ENCODE results near the gene KAZN.

Gene KAZN

GRCh38 chr1:14822996-14823395 lies 224.5 kb downstream of the KAZN start:
- H3K36me3 ChIP-seq (ENCODE audit: control insufficient read depth in 2 of 2, insufficient read depth in 1 of 2, low read length in 2 of 2) = no peaks in the 10 kb centered on the region
- ChIA-PET CTCF (no interaction called here), POLR2A (no interaction called here)
- no peak overlapping the region for H3K27ac ChIP-seq (ENCODE audit: extremely low read depth, low read depth, low read length)
- no peak overlapping the region for H3K4me3 ChIP-seq (ENCODE audit: low read depth, low read length)
- H3K9me3 ChIP-seq (ENCODE audit: control insufficient read depth, insufficient read depth, low read depth, low read length) = no peaks in the 10 kb centered on the region
- no peaks in the 10 kb centered on the region for H3K4me1 ChIP-seq (ENCODE audit: control insufficient read depth, insufficient read depth, low read length)
- TF ChIP-seq ZNF623 (tag by site-specific recombination; IDR thresholded peaks at IDR 0.05) (no peak), ZNF133 (tag by site-specific recombination; IDR thresholded peaks at IDR 0.05) (no peak), ZNF214 (tag by site-specific recombination; IDR thresholded peaks at IDR 0.05; ENCODE audit: borderline replicate concordance) (no peak), ZNF48 (tag by site-specific recombination; IDR thresholded peaks at IDR 0.05) (no peak), ZNF626 (tag by site-specific recombination; IDR thresholded peaks at IDR 0.05) (no peak), ZFP37 (tag by site-specific recombination; IDR thresholded peaks at IDR 0.05) (no peak), REPIN1 (tag by site-specific recombination; IDR thresholded peaks at IDR 0.05; ENCODE audit: low read depth) (no peak), ZNF175 (tag by site-specific recombination; IDR thresholded peaks at IDR 0.05) (no peak), ZNF473 (tag by site-specific recombination; IDR thresholded peaks at IDR 0.05) (no peak), ZNF398 (tag by site-specific recombination; IDR thresholded peaks at IDR 0.05) (no peak), TSHZ1 (tag by site-specific recombination; IDR thresholded peaks at IDR 0.05; ENCODE audit: borderline replicate concordance) (no peak), ZNF645 (tag by site-specific recombination; IDR thresholded peaks at IDR 0.05) (no peak), ZNF311 (tag by site-specific recombination; IDR thresholded peaks at IDR 0.05; ENCODE audit: borderline replicate concordance) (no peak)
- TF ChIP-seq, protein P1, sequence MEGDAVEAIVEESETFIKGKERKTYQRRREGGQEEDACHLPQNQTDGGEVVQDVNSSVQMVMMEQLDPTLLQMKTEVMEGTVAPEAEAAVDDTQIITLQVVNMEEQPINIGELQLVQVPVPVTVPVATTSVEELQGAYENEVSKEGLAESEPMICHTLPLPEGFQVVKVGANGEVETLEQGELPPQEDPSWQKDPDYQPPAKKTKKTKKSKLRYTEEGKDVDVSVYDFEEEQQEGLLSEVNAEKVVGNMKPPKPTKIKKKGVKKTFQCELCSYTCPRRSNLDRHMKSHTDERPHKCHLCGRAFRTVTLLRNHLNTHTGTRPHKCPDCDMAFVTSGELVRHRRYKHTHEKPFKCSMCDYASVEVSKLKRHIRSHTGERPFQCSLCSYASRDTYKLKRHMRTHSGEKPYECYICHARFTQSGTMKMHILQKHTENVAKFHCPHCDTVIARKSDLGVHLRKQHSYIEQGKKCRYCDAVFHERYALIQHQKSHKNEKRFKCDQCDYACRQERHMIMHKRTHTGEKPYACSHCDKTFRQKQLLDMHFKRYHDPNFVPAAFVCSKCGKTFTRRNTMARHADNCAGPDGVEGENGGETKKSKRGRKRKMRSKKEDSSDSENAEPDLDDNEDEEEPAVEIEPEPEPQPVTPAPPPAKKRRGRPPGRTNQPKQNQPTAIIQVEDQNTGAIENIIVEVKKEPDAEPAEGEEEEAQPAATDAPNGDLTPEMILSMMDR (tag by site-specific recombination; IDR thresholded peaks at IDR 0.05) = no peak
- TF ChIP-seq, protein P2, sequence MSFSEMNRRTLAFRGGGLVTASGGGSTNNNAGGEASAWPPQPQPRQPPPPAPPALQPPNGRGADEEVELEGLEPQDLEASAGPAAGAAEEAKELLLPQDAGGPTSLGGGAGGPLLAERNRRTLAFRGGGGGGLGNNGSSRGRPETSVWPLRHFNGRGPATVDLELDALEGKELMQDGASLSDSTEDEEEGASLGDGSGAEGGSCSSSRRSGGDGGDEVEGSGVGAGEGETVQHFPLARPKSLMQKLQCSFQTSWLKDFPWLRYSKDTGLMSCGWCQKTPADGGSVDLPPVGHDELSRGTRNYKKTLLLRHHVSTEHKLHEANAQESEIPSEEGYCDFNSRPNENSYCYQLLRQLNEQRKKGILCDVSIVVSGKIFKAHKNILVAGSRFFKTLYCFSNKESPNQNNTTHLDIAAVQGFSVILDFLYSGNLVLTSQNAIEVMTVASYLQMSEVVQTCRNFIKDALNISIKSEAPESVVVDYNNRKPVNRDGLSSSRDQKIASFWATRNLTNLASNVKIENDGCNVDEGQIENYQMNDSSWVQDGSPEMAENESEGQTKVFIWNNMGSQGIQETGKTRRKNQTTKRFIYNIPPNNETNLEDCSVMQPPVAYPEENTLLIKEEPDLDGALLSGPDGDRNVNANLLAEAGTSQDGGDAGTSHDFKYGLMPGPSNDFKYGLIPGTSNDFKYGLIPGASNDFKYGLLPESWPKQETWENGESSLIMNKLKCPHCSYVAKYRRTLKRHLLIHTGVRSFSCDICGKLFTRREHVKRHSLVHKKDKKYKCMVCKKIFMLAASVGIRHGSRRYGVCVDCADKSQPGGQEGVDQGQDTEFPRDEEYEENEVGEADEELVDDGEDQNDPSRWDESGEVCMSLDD (tag by site-specific recombination; IDR thresholded peaks at IDR 0.05) = no peak

Data from HEK293 (cell line).